CD4-positive, alpha-beta T cell (primary cell): Measurements from ENCODE around the gene BARX2. TPM values are rescaled to one million over a fixed set of nuclear protein-coding genes. Genes with fewer than 3 reads are reported as not detected.

ENCODE experiments used
- ATAC-seq: fragments of 200-7000 bp; cut with Tn5 transposase; one replicate; pipeline ENCODE4 v1.10.0; 2022; ENCODE audit warnings: mild to moderate bottlenecking; ENCODE audit not compliant: poor library complexity
- CTCF ChIA-PET: fragments of 350-600 bp; sonication (Branson Sonifier 250); formaldehyde crosslinking; loops from one replicate; lab custom pipeline; 2021; ENCODE audit warnings: antibody characterized with exemption, inconsistent platforms; lab: Charles Lee
- POLR2A ChIA-PET: fragments of 350-600 bp; sonication (Branson Sonifier 250); formaldehyde crosslinking; loops from one replicate; lab custom pipeline; 2021; ENCODE audit warnings: antibody characterized with exemption, inconsistent platforms; lab: Charles Lee
- DNase-seq, 14 experiments: peaks; one replicate each; pipeline ENCODE4 v3.0.0-alpha.2; 2013 to 2020; ENCODE audit warnings: mixed read lengths in 2 of 14
- H3K27ac ChIP-seq, 2 donors: one replicate each; pipeline versions ENCODE4 v1.5.1 to v1.7.0; 2013; ENCODE audit warnings: low read length in 2 of 2, low read depth in 1 of 2, mild to moderate bottlenecking in 1 of 2
- H3K27me3 ChIP-seq, 2 experiments: 1 replicate in 1 of 2; 2 replicates in 1 of 2; pipeline versions ENCODE4 v1.6.1 to v1.7.0; 2013; ENCODE audit warnings: low read length in 2 of 2, control low read depth in 1 of 2, mild to moderate bottlenecking in 1 of 2, moderate library complexity in 1 of 2; ENCODE audit not compliant: insufficient read depth in 2 of 2, control insufficient read depth in 1 of 2
- H3K36me3 ChIP-seq: one replicate; pipeline ENCODE4 v1.6.1; 2013; ENCODE audit warnings: low read length, control low read depth; ENCODE audit not compliant: insufficient read depth
- H3K4me1 ChIP-seq: one replicate; pipeline ENCODE4 v1.6.1; 2013; ENCODE audit warnings: low read length, control low read depth; ENCODE audit not compliant: insufficient read depth
- H3K4me3 ChIP-seq: one replicate; pipeline ENCODE4 v1.5.1; 2013; ENCODE audit warnings: mild to moderate bottlenecking, low read length, moderate library complexity
- H3K9me3 ChIP-seq, 2 experiments: 1 replicate in 1 of 2; 2 replicates in 1 of 2; pipeline versions ENCODE4 v1.6.1 to v1.7.0; 2013; ENCODE audit warnings: low read length in 2 of 2, mild to moderate bottlenecking in 2 of 2, control low read depth in 1 of 2, moderate library complexity in 1 of 2; ENCODE audit not compliant: control insufficient read depth in 1 of 2, insufficient read depth in 1 of 2
- H3K27ac Mint-ChIP-seq: one replicate; pipeline ENCODE4 v1.8.0; 2020; ENCODE audit warnings: mixed read lengths
- H3K27me3 Mint-ChIP-seq: one replicate; pipeline ENCODE4 v1.8.0; 2021; ENCODE audit warnings: mixed read lengths
- H3K36me3 Mint-ChIP-seq: one replicate; pipeline ENCODE4 v1.8.0; 2021; ENCODE audit warnings: low read depth, mixed read lengths
- H3K4me1 Mint-ChIP-seq: one replicate; pipeline ENCODE4 v1.8.0; 2021; ENCODE audit warnings: low read depth, mixed read lengths
- H3K4me3 Mint-ChIP-seq: one replicate; pipeline ENCODE4 v1.8.0; 2020; ENCODE audit warnings: mild to moderate bottlenecking, mixed read lengths
- H3K9me3 Mint-ChIP-seq: one replicate; pipeline ENCODE4 v1.8.0; 2020; ENCODE audit warnings: mixed read lengths
- intact Hi-C, 2 experiments: fragments of 100-400 bp; cut with DNase I in 1 of 2; cut with micrococcal nuclease in 1 of 2; formaldehyde crosslinking; loops; one replicate each; pipeline versions ENCODE4 v1.15.1 to v1.9.0; 2023 to 2025; cut with DNase I, micrococcal nuclease
- total RNA-seq, 174 experiments: library from RNA in 2 of 174; stranded (reverse) in 2 of 174; gene quantifications; one replicate each; pipeline ENCODE4 v1.2.3 and lab custom pipeline; 2021 to 2026
- TF ChIP-seq, protein P1 (sequence below): fragments of 200-600 bp; IDR thresholded peaks from one replicate; pipeline ENCODE4 v1.8.0; 2022; ENCODE audit warnings: antibody characterized with exemption, mild to moderate bottlenecking

BARX2 gene
- total RNA-seq, 2 experiments from 2014 or later, result not detected

DNA sequence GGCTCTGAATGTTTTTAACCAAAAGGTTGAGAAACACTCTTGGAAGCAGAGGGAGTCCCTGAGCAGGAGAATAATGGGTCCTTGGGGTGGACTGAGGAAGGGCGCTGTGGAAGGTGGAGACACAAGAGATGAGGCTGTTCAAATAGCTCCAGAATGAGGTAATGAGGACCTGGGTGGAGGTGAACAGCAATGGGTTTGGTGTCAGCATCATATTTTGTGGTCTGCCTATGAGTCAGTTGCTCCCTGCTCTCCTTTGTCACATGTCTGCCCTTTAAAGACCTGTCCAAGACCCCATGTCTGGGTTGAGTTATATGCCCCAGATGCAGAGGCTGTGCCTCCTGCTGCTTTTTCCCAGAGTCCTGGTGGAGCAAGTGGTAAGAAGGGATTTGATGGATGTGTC lies 113.6 kb downstream of the BARX2 start:
- Histone ChIP-seq H3K27ac (no peak overlapping the region), H3K27me3 (peaks cover 8 to 10% of the 10 kb centered on the region in 2 experiments), H3K4me1 (no peaks in the 10 kb centered on the region), H3K4me3 (no peak overlapping the region), H3K36me3 (no peaks in the 10 kb centered on the region), H3K9me3 (peaks cover 0 to 6% of the 10 kb centered on the region in 2 experiments)
- Mint-ChIP-seq H3K27ac (no peak overlapping the region), H3K27me3 (peaks cover 51% of the 10 kb centered on the region), H3K9me3 (no peaks in the 10 kb centered on the region), H3K4me3 (no peak overlapping the region), H3K36me3 (no peaks in the 10 kb centered on the region), H3K4me1 (no peaks in the 10 kb centered on the region)
- POLR2A ChIA-PET, result interaction anchor here (0.7 kb wide), 1 partner anchor 10 kb away, joined by 3 read pairs; no protein-coding TSS in a partner anchor
- ATAC-seq, result no peak
- intact Hi-C loops, result no loop called here
- TF ChIP-seq, protein P1, sequence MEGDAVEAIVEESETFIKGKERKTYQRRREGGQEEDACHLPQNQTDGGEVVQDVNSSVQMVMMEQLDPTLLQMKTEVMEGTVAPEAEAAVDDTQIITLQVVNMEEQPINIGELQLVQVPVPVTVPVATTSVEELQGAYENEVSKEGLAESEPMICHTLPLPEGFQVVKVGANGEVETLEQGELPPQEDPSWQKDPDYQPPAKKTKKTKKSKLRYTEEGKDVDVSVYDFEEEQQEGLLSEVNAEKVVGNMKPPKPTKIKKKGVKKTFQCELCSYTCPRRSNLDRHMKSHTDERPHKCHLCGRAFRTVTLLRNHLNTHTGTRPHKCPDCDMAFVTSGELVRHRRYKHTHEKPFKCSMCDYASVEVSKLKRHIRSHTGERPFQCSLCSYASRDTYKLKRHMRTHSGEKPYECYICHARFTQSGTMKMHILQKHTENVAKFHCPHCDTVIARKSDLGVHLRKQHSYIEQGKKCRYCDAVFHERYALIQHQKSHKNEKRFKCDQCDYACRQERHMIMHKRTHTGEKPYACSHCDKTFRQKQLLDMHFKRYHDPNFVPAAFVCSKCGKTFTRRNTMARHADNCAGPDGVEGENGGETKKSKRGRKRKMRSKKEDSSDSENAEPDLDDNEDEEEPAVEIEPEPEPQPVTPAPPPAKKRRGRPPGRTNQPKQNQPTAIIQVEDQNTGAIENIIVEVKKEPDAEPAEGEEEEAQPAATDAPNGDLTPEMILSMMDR, result no peak
- no peak for DNase-seq
- CTCF ChIA-PET, result no interaction called here

GRCh38 chr11:129490004-129490403 lies 114.4 kb downstream of the BARX2 start:
- ChIA-PET POLR2A (no interaction called here), CTCF (no interaction called here)
- Histone ChIP-seq H3K27me3 (peaks cover 8 to 10% of the 10 kb centered on the region in 2 experiments), H3K9me3 (peaks cover 0 to 6% of the 10 kb centered on the region in 2 experiments), H3K36me3 (no peaks in the 10 kb centered on the region), H3K27ac (no peak overlapping the region), H3K4me1 (no peaks in the 10 kb centered on the region), H3K4me3 (no peak overlapping the region)
- ATAC-seq (no peak), DNase-seq (no peak)
- no peak overlapping the region for H3K27ac Mint-ChIP-seq
- H3K36me3 Mint-ChIP-seq, result no peaks in the 10 kb centered on the region
- TF ChIP-seq, protein P1, result no peak
- intact Hi-C loops, result no loop called here
- H3K4me3 Mint-ChIP-seq, result no peak overlapping the region
- no peaks in the 10 kb centered on the region for H3K4me1 Mint-ChIP-seq
- H3K27me3 Mint-ChIP-seq, result peaks cover 51% of the 10 kb centered on the region
- H3K9me3 Mint-ChIP-seq, result no peaks in the 10 kb centered on the region

- intact Hi-C loops, result no loop called here
- no peak for ATAC-seq
Observed at GRCh38 chr11:129493746-129494145, 118.1 kb downstream of the BARX2 start.

More at GRCh38 chr11:129493746-129494145, 118.1 kb downstream of the BARX2 start:
- Histone ChIP-seq H3K4me3 (no peak overlapping the region), H3K27me3 (peaks cover 0 to 8% of the 10 kb centered on the region in 2 experiments), H3K36me3 (no peaks in the 10 kb centered on the region), H3K9me3 (peaks cover 0 to 6% of the 10 kb centered on the region in 2 experiments), H3K27ac (no peak overlapping the region), H3K4me1 (no peaks in the 10 kb centered on the region)
- Mint-ChIP-seq H3K4me1 (no peaks in the 10 kb centered on the region), H3K9me3 (peaks cover 2% of the 10 kb centered on the region), H3K36me3 (no peaks in the 10 kb centered on the region), H3K4me3 (no peak overlapping the region), H3K27ac (no peak overlapping the region), H3K27me3 (peaks cover 45% of the 10 kb centered on the region)
- TF ChIP-seq, protein P1, result no peak
- ChIA-PET POLR2A (no interaction called here), CTCF (no interaction called here)
- no peak for DNase-seq

Other genes starting within 250 kb of the BARX2 start
- gene ARHGAP32, start 183.5 kb upstream of the BARX2 start, total RNA-seq, result 10 to 100 TPM in 1 of 2 experiments, 1 to 10 TPM in 1; 8.7 to 10.0 TPM